ENCODE results near the gene HOXD12. TPM values are rescaled to one million over a fixed set of nuclear protein-coding genes. Genes with fewer than 3 reads are reported as not detected.
A peak's percentile ranks its signal among the peaks of the same experiment; 100 is the strongest.

HOXD12 gene
- total RNA-seq, 1 donor from 2014 or later, result 0.27 TPM

DNA sequence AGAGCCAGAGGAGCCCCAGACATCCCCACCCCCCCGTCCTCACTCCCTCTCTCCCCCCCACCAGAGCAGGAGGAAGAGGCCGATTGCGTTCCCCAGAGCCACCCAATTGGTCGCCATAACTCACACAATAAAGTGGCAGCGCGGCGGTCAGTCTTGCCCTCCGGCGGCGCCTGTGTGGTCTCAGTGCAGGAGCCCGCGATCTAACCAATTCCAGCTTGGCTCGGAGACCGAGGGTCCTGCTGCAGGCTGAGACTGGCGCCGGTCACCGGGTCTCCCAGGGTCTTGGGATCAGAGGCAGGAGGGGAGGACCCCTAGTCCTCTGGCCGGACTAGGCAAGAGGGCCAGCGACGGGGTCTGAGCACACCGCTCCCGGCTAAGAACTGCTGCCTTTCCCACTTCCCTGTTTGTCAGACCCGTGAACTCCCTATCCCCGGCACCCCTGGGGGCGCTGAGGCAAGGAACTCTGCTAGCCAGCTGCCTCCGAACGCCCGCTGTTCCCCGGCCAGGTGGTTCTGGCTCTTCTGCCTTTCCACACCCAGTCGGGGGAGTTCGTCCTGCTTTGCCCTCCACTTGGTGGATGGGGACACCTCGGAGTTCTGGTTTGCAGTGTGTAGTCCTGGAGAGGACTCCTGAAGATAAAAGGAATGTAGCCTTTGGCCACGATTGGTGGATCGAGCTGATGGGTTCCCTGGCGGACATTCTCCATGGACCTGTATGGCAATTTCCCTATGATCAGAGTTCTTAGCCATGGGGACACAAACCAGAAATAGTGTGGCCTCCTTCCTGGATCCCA is 1.0 kb upstream of the HOXD12 start:
- Mint-ChIP-seq H3K9me3 (no peaks in the 10 kb centered on the region), H3K4me1 (peaks cover 8% of the 10 kb centered on the region), H3K27ac (no peak overlapping the region), H3K4me3 (peak overlapping the region; percentile 28), H3K36me3 (no peaks in the 10 kb centered on the region), H3K27me3 (ENCODE audit: low read depth) (peaks cover 99% of the 10 kb centered on the region)
- DNase-seq (ENCODE audit: low spot score in 2 of 2, unreplicated experiment in 2 of 2), result peak in 1 of 2 experiments; percentile 39
- TF ChIP-seq, protein P1, sequence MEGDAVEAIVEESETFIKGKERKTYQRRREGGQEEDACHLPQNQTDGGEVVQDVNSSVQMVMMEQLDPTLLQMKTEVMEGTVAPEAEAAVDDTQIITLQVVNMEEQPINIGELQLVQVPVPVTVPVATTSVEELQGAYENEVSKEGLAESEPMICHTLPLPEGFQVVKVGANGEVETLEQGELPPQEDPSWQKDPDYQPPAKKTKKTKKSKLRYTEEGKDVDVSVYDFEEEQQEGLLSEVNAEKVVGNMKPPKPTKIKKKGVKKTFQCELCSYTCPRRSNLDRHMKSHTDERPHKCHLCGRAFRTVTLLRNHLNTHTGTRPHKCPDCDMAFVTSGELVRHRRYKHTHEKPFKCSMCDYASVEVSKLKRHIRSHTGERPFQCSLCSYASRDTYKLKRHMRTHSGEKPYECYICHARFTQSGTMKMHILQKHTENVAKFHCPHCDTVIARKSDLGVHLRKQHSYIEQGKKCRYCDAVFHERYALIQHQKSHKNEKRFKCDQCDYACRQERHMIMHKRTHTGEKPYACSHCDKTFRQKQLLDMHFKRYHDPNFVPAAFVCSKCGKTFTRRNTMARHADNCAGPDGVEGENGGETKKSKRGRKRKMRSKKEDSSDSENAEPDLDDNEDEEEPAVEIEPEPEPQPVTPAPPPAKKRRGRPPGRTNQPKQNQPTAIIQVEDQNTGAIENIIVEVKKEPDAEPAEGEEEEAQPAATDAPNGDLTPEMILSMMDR (IDR thresholded peaks at IDR 0.05; ENCODE audit: unreplicated experiment), result no peak

DNA sequence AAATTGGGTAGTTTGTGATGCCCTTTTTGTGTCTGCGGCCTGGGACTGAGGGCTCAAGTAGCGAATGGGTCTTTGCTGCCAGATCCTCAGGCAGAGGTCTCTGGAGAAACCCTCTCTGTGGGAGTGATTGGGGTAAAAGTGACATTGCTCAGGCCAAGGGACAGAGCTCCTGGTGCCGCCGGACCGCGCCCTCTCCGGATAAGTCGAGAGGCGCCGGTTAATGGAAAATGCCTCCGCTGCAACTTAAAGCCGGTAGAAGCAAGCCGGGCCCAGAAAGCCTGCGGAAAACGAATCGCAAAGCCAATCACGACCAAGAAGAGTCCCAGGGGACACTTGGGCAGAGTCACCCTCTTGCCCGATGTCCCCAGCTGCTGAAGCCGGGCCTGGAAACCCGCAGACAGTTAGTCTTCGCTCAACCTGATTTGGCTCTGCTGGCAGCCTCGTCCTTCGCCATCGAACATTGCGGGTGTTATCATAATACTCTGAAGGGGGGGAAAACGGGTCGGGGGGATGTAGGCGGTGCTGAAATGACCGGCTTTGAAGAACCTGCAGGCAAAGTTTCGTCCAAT is 352 bp upstream of the HOXD12 start:
- no peak overlapping the region for H3K4me3 Mint-ChIP-seq
- H3K4me1 Mint-ChIP-seq, result peaks cover 8% of the 10 kb centered on the region
- no peak overlapping the region for H3K27ac Mint-ChIP-seq
- no peak for DNase-seq (ENCODE audit: low spot score in 2 of 2, unreplicated experiment in 2 of 2)
- H3K36me3 Mint-ChIP-seq, result no peaks in the 10 kb centered on the region
- TF ChIP-seq, protein P1 (IDR thresholded peaks at IDR 0.05; ENCODE audit: unreplicated experiment), result no peak
- H3K27me3 Mint-ChIP-seq (ENCODE audit: low read depth), result peaks cover 99% of the 10 kb centered on the region
- H3K9me3 Mint-ChIP-seq, result no peaks in the 10 kb centered on the region

DNA sequence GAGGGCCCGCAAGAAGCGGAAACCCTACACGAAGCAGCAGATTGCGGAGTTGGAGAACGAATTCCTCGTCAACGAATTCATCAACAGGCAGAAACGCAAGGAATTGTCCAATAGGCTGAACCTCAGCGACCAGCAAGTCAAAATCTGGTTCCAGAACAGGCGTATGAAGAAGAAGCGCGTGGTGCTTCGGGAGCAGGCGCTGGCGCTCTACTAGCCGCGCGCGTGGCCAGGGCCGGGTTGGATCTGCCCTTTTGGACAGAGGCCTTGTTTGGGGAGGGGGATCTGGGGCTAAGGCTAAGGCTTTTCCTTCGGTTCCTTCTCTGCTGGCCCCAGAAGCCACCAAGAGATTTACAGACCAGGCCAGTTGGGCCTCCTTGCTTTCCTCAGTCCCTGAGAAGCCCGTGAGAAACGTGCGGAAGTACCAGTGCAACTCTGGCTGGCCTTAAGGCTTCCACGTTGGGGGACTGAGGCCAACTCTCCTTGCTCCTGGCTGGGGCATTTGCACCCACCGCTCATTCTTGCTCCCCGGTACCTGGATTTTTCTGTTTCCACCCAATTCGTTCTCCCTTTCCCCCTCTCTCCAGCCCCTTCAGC is 1.0 kb downstream of the HOXD12 start:
- TF ChIP-seq, protein P1 (IDR thresholded peaks at IDR 0.05; ENCODE audit: unreplicated experiment), result no peak
- Mint-ChIP-seq H3K27me3 (ENCODE audit: low read depth) (peaks cover 99% of the 10 kb centered on the region), H3K9me3 (no peaks in the 10 kb centered on the region), H3K4me1 (peaks cover 16% of the 10 kb centered on the region), H3K4me3 (no peak overlapping the region), H3K27ac (no peak overlapping the region), H3K36me3 (no peaks in the 10 kb centered on the region)
- DNase-seq (ENCODE audit: low spot score in 2 of 2, unreplicated experiment in 2 of 2), result no peak

DNA sequence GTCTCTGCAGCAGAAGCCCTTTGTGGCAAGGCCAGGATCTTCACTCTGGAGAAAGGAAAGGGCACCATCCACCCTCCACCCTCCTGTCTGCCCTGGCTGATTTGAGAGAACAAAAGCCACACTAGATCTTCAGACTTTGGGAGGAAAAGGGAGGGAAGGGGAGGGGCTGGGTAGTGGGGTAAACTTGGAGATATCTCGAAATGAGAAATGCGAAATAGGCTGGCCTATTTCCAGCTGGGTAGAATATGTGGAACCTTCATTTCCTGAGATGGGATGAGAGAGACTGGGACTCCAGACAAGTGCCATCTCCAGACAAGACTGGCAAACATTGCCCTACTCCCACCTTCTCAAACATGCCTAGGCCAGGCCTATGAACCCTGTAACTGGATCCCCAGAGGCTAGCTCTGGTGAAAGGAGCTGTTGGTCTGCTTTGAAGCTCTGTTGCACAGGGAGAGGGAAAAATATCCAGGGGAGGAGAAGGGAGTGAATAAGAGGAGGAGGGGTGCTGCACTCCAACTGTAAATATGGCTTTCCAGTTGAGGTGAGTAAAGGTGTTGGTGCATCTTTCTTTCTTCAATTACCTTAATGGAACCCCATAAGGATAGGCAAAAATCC is 1.7 kb downstream of the HOXD12 start:
- Mint-ChIP-seq H3K4me1 (peaks cover 19% of the 10 kb centered on the region), H3K27ac (no peak overlapping the region), H3K4me3 (no peak overlapping the region), H3K27me3 (ENCODE audit: low read depth) (peaks cover 99% of the 10 kb centered on the region), H3K9me3 (no peaks in the 10 kb centered on the region), H3K36me3 (no peaks in the 10 kb centered on the region)
- no peak for DNase-seq (ENCODE audit: low spot score in 2 of 2, unreplicated experiment in 2 of 2)
- TF ChIP-seq, protein P1 (IDR thresholded peaks at IDR 0.05; ENCODE audit: unreplicated experiment), result no peak

DNA sequence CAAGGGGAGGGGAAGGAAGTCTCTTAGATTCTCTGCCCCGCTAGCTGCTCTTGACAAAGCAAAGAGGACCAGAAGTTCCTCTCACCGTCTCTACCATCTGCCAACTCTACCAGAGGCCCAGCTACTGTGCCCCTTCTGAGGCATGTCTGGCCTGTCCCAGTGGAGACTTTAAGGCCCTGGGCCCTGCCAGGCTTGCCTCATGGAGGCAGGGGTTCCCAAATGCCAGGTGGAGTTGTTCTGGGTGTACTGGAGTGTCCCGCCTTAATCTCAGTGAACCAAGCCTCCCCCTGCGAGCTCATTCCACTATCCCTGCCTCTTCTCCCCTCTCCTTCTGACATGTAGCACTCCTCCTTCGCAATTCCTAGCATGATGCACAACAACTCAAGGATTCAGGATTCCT is 2.2 kb downstream of the HOXD12 start:
- TF ChIP-seq, protein P1 (IDR thresholded peaks at IDR 0.05; ENCODE audit: unreplicated experiment), result no peak
- peaks cover 20% of the 10 kb centered on the region for H3K4me1 Mint-ChIP-seq
- no peak overlapping the region for H3K4me3 Mint-ChIP-seq
- DNase-seq (ENCODE audit: low spot score in 2 of 2, unreplicated experiment in 2 of 2), result no peak
- peaks cover 96% of the 10 kb centered on the region for H3K27me3 Mint-ChIP-seq (ENCODE audit: low read depth)
- H3K27ac Mint-ChIP-seq, result no peak overlapping the region
- no peaks in the 10 kb centered on the region for H3K36me3 Mint-ChIP-seq
- H3K9me3 Mint-ChIP-seq, result no peaks in the 10 kb centered on the region
